ENCODE results near the gene RAN. TPM values are rescaled to one million over a fixed set of nuclear protein-coding genes. Genes with fewer than 3 reads are reported as not detected.

The RAN gene
- total and polyA plus RNA-seq, 9 of the 15 experiments (the other 6 are each of a cell fraction or from before 2014, with no cell fraction given), result 1,687 to 3,820 (median 2,300) TPM

DNA sequence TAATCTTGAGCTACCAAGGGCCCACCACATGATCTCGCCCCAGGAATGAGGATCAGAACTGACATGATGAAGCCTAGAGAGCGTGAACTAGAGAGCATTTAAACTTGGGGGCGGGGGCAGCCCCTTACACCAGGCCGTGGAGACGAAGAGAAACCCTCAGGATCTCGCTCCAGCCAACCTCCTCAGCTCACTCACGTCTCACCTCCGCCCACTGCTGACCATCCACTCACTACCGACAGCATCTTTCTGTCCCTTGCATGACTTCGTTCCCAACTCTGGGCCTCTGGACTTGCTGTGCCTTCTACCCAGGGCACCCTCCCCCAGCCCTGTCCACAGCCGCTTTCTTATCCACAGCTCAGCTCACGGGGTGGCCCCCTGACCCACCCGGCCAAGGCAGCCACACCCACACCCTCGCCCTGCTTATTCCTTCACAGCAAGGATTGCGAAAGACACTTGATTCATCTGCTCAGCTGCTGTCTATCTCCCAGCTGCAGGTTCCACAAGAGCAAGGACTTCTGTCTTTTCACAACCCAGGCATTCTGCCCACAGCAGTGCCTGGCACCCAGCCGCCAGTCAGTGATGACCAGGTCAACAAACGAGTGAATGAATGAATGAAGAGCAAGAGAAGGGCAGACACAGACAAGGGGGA lies 39.2 kb upstream of the RAN start (continued):
- TF ChIP-seq, protein P1, sequence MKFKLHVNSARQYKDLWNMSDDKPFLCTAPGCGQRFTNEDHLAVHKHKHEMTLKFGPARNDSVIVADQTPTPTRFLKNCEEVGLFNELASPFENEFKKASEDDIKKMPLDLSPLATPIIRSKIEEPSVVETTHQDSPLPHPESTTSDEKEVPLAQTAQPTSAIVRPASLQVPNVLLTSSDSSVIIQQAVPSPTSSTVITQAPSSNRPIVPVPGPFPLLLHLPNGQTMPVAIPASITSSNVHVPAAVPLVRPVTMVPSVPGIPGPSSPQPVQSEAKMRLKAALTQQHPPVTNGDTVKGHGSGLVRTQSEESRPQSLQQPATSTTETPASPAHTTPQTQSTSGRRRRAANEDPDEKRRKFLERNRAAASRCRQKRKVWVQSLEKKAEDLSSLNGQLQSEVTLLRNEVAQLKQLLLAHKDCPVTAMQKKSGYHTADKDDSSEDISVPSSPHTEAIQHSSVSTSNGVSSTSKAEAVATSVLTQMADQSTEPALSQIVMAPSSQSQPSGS (CRISPR knock-in tag; IDR thresholded peaks at IDR 0.05), result no peak
- TF ChIP-seq PTBP1 (IDR thresholded peaks at IDR 0.05; ENCODE audit: low read depth, low read length) (no peak), ZBTB7A (IDR thresholded peaks at IDR 0.05; ENCODE audit: borderline replicate concordance, control insufficient read depth, low read depth, low read length) (peak; percentile 92; the same call in 1 of the 2 replicates), KLF13 (tag; IDR thresholded peaks at IDR 0.05; ENCODE audit: borderline replicate concordance, low read depth) (0 out of 2 replicates have a peak, but pooled peaks have one; percentile 38), MEF2A (IDR thresholded peaks at IDR 0.05; ENCODE audit: control insufficient read depth, low read depth, low read length) (no peak), HMG20B (CRISPR knock-in tag; IDR thresholded peaks at IDR 0.05) (no peak), CBFB (CRISPR knock-in tag; IDR thresholded peaks at IDR 0.05) (no peak), FOXP1 (CRISPR knock-in tag; IDR thresholded peaks at IDR 0.05) (0 out of 2 replicates have a peak, but pooled peaks have one; percentile 51), ZNF57 (CRISPR knock-in tag; IDR thresholded peaks at IDR 0.05) (no peak), HDAC3 (IDR thresholded peaks at IDR 0.05; ENCODE audit: borderline replicate concordance, partially characterized antibody) (no peak), ZNF282 (CRISPR knock-in tag; IDR thresholded peaks at IDR 0.05) (no peak), ELF2 (CRISPR knock-in tag; IDR thresholded peaks at IDR 0.05) (no peak)
- TF ChIP-seq, protein P2, sequence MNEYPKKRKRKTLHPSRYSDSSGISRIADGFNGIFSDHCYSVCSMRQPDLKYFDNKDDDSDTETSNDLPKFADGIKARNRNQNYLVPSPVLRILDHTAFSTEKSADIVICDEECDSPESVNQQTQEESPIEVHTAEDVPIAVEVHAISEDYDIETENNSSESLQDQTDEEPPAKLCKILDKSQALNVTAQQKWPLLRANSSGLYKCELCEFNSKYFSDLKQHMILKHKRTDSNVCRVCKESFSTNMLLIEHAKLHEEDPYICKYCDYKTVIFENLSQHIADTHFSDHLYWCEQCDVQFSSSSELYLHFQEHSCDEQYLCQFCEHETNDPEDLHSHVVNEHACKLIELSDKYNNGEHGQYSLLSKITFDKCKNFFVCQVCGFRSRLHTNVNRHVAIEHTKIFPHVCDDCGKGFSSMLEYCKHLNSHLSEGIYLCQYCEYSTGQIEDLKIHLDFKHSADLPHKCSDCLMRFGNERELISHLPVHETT (CRISPR knock-in tag; conservative IDR thresholded peaks at IDR 0.05 in 1 of 2, IDR thresholded peaks at IDR 0.05 in 1 of 2), result peak in 1 of 2 experiments; percentile 73; a peak in 1 of 4 replicates
- TF ChIP-seq, protein P3, sequence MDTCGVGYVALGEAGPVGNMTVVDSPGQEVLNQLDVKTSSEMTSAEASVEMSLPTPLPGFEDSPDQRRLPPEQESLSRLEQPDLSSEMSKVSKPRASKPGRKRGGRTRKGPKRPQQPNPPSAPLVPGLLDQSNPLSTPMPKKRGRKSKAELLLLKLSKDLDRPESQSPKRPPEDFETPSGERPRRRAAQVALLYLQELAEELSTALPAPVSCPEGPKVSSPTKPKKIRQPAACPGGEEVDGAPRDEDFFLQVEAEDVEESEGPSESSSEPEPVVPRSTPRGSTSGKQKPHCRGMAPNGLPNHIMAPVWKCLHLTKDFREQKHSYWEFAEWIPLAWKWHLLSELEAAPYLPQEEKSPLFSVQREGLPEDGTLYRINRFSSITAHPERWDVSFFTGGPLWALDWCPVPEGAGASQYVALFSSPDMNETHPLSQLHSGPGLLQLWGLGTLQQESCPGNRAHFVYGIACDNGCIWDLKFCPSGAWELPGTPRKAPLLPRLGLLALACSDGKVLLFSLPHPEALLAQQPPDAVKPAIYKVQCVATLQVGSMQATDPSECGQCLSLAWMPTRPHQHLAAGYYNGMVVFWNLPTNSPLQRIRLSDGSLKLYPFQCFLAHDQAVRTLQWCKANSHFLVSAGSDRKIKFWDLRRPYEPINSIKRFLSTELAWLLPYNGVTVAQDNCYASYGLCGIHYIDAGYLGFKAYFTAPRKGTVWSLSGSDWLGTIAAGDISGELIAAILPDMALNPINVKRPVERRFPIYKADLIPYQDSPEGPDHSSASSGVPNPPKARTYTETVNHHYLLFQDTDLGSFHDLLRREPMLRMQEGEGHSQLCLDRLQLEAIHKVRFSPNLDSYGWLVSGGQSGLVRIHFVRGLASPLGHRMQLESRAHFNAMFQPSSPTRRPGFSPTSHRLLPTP (IDR thresholded peaks at IDR 0.05; ENCODE audit: borderline replicate concordance, extremely low read depth, insufficient read length), result no peak
- TF ChIP-seq, protein P4, sequence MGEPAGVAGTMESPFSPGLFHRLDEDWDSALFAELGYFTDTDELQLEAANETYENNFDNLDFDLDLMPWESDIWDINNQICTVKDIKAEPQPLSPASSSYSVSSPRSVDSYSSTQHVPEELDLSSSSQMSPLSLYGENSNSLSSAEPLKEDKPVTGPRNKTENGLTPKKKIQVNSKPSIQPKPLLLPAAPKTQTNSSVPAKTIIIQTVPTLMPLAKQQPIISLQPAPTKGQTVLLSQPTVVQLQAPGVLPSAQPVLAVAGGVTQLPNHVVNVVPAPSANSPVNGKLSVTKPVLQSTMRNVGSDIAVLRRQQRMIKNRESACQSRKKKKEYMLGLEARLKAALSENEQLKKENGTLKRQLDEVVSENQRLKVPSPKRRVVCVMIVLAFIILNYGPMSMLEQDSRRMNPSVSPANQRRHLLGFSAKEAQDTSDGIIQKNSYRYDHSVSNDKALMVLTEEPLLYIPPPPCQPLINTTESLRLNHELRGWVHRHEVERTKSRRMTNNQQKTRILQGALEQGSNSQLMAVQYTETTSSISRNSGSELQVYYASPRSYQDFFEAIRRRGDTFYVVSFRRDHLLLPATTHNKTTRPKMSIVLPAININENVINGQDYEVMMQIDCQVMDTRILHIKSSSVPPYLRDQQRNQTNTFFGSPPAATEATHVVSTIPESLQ (CRISPR knock-in tag; IDR thresholded peaks at IDR 0.05), result no peak
- TF ChIP-seq, protein P5, sequence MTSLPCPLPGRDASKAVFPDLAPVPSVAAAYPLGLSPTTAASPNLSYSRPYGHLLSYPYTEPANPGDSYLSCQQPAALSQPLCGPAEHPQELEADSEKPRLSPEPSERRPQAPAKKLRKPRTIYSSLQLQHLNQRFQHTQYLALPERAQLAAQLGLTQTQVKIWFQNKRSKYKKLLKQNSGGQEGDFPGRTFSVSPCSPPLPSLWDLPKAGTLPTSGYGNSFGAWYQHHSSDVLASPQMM (CRISPR knock-in tag; IDR thresholded peaks at IDR 0.05), result no peak
- TF ChIP-seq, protein P6, sequence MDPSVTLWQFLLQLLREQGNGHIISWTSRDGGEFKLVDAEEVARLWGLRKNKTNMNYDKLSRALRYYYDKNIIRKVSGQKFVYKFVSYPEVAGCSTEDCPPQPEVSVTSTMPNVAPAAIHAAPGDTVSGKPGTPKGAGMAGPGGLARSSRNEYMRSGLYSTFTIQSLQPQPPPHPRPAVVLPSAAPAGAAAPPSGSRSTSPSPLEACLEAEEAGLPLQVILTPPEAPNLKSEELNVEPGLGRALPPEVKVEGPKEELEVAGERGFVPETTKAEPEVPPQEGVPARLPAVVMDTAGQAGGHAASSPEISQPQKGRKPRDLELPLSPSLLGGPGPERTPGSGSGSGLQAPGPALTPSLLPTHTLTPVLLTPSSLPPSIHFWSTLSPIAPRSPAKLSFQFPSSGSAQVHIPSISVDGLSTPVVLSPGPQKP (CRISPR knock-in tag; IDR thresholded peaks at IDR 0.05), result no peak

Data from K562 (cell line).